ENCODE measurements around the gene CDK14.

The CDK14 gene

DNA sequence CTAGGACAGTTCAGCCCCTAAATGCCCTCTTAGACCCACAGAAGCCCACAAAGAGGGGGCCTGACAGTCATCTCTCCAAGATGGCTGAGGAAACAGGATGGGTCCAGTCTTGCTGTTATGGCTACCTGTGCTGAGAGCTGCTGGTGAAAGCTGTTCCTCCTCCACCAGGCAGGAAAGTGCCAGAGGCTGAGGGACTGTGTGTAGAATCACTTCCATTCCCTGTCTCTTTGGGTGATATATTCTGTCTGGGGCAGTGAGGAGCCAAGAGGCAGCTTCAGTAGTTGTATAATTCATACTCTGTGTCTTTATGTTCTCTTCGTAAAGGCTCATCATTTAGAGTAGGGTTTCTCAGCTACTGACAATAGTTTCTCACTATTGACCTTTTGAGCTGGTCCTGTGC lies 425.8 kb downstream of the CDK14 start:
- no peaks in the 10 kb centered on the region for H3K36me3 Mint-ChIP-seq
- no peaks in the 10 kb centered on the region for H3K9me3 Mint-ChIP-seq
- no peaks in the 10 kb centered on the region for H3K27me3 Mint-ChIP-seq
- no peak overlapping the region for H3K27ac Mint-ChIP-seq
- H3K4me3 Mint-ChIP-seq: no peak overlapping the region
- H3K4me1 Mint-ChIP-seq: no peaks in the 10 kb centered on the region
- DNase-seq: no peak
- CTCF ChIA-PET: no interaction called here

- Mint-ChIP-seq H3K27me3 (no peaks in the 10 kb centered on the region), H3K27ac (no peak overlapping the region), H3K4me3 (no peak overlapping the region), H3K36me3 (no peaks in the 10 kb centered on the region), H3K4me1 (no peaks in the 10 kb centered on the region), H3K9me3 (no peaks in the 10 kb centered on the region)
- CTCF ChIA-PET: no interaction called here
- DNase-seq: no peak
Measured at GRCh38 chr7:91025906-91026390, 429.8 kb downstream of the CDK14 start.

- CTCF ChIA-PET: no interaction called here
Measured at GRCh38 chr7:91029688-91030087, 433.6 kb downstream of the CDK14 start.

GRCh38 chr7:91030680-91031380 lies 434.7 kb downstream of the CDK14 start:
- no peak for DNase-seq
- H3K4me1 Mint-ChIP-seq: no peaks in the 10 kb centered on the region
- H3K4me3 Mint-ChIP-seq: no peak overlapping the region
- no peaks in the 10 kb centered on the region for H3K9me3 Mint-ChIP-seq
- H3K36me3 Mint-ChIP-seq: no peaks in the 10 kb centered on the region
- no peaks in the 10 kb centered on the region for H3K27me3 Mint-ChIP-seq
- CTCF ChIA-PET: no interaction called here
- no peak overlapping the region for H3K27ac Mint-ChIP-seq

More at GRCh38 chr7:91029688-91030087, 433.6 kb downstream of the CDK14 start:
- Mint-ChIP-seq H3K4me1 (no peaks in the 10 kb centered on the region), H3K36me3 (no peaks in the 10 kb centered on the region), H3K27me3 (no peaks in the 10 kb centered on the region), H3K27ac (no peak overlapping the region), H3K4me3 (no peak overlapping the region), H3K9me3 (no peaks in the 10 kb centered on the region)
- no peak for DNase-seq

DNA sequence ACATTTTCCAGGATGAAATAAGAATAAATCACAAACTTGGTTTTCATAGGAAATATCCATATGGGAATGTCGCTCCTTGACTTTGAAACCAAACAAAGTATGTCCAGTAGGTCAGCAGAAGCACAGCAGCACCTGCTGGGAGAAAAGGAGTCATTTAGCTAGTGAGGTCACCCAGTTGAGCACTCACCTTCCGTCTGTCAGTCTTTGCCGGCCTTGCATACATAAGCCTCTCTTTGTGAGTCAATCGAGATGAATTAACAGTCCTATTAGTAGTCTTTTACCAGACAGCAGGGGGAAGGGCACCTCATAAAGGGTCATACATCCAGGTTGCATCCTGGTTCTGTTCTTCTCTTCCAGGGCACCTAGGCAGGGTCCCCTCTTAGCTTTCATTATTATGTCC lies 435.6 kb downstream of the CDK14 start:
- no peak for DNase-seq
- CTCF ChIA-PET: no interaction called here
- Mint-ChIP-seq H3K27ac (no peak overlapping the region), H3K9me3 (no peaks in the 10 kb centered on the region), H3K27me3 (no peaks in the 10 kb centered on the region), H3K36me3 (no peaks in the 10 kb centered on the region), H3K4me3 (no peak overlapping the region), H3K4me1 (no peaks in the 10 kb centered on the region)

DNA sequence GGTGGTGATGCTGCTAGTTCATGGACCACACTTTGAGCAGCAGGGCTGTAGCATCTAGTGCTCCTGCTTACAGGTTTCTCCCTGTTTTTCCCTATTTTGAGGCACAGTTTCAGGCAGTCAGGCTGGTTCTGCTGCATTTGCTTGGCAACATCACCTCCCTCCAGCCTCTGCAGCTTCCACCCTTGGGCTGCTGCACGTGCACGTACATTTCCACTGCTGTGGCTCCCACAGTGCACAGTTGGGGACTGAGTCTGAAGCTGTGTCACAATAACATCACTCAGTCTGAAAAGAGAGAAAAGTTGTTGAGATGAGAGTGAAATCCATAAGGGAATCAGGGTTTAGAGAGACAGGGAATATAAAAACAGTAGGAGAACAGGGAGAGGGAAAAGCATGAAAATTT lies 437.5 kb downstream of the CDK14 start:
- no peaks in the 10 kb centered on the region for H3K36me3 Mint-ChIP-seq
- H3K9me3 Mint-ChIP-seq: no peaks in the 10 kb centered on the region
- H3K4me3 Mint-ChIP-seq: no peak overlapping the region
- no peak for DNase-seq
- H3K27ac Mint-ChIP-seq: no peak overlapping the region
- no peaks in the 10 kb centered on the region for H3K4me1 Mint-ChIP-seq
- no peaks in the 10 kb centered on the region for H3K27me3 Mint-ChIP-seq
- CTCF ChIA-PET: interaction anchor here (0.6 kb wide), 1 partner anchor 179 kb away, joined by 3 read pairs; no protein-coding TSS in a partner anchor

- CTCF ChIA-PET: interaction anchor here (0.6 to 1.6 kb wide), 4 partner anchors 18 to 580 kb away, joined by 3 to 10 read pairs (median 3); no protein-coding TSS in a partner anchor
- Mint-ChIP-seq H3K27me3 (no peaks in the 10 kb centered on the region), H3K4me3 (no peak overlapping the region), H3K4me1 (no peaks in the 10 kb centered on the region), H3K9me3 (no peaks in the 10 kb centered on the region), H3K36me3 (no peaks in the 10 kb centered on the region), H3K27ac (no peak overlapping the region)
- DNase-seq: peak; percentile 34
Measured at GRCh38 chr7:91034459-91035368, 438.6 kb downstream of the CDK14 start.

DNA sequence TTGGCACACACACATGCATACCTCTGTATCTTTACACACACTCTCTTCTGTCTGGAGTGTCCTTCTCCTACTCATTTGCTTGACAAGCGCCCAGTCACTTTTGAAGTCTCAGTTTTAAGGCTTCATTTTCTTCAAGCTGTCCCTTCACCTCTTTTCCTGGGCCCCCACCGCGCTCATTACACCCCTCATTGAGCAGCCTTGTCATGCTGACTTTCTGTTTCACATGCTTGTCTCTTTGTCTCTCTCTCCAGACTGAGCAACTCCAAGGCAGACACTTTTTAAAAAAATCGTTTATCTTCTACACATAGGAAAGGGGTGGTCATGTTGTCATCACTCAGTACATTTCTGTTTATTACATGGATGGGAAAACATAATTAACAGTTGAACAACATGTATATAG lies 442.9 kb downstream of the CDK14 start:
- no peak overlapping the region for H3K4me3 Mint-ChIP-seq
- H3K36me3 Mint-ChIP-seq: no peaks in the 10 kb centered on the region
- DNase-seq: no peak
- peaks cover 3% of the 10 kb centered on the region for H3K27me3 Mint-ChIP-seq
- no peaks in the 10 kb centered on the region for H3K4me1 Mint-ChIP-seq
- no peak overlapping the region for H3K27ac Mint-ChIP-seq
- CTCF ChIA-PET: no interaction called here
- H3K9me3 Mint-ChIP-seq: no peaks in the 10 kb centered on the region

DNA sequence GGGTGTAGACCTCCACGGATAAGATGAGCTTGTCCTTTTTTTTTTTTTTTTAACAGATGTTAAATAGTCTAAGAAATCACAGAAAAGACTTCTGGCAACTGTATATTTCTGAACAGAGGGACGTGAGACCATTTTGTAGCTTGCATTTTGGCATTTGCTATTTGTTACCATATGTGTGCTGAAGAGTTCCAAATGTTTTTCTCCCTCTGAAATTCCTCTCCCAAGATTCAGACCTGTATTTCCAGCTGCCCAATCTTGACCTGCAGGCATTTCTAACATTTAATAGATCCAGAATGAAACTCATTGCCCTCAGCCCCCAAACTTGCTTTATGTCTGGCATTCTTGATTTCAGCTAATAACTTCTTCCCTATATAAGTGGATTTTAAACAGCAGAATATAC lies 445.0 kb downstream of the CDK14 start:
- Mint-ChIP-seq H3K27ac (no peak overlapping the region), H3K9me3 (no peaks in the 10 kb centered on the region), H3K4me3 (no peak overlapping the region), H3K27me3 (peaks cover 3% of the 10 kb centered on the region), H3K36me3 (no peaks in the 10 kb centered on the region), H3K4me1 (no peaks in the 10 kb centered on the region)
- DNase-seq: no peak
- CTCF ChIA-PET: no interaction called here

DNA sequence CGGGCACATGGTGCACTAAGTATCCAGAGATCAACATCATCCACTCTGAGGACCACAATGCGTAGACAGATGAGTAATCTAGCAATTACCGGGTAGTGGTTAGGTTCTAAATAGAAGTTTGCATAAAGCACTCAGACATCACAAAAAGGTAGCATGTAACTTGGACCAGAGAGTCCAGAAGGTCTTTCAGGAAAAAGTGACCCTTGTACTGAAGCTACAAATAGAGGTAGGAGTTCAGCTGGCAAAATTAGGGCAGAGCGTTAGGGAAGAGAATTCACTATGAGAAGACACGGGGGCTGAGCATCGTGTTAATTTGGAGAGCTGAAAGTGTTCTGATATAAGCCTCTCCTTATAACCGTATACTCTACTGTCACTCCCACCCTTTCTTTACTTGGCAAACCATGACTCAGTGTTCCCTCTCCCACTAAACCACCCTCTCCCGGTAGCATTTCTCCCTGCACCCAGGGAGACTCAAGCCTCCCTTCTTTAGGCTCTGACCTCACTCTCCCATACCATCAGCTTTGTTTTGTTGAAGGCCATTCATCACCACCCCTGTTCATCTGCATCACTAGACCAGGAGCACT lies 445.9 kb downstream of the CDK14 start:
- no peaks in the 10 kb centered on the region for H3K36me3 Mint-ChIP-seq
- peaks cover 3% of the 10 kb centered on the region for H3K27me3 Mint-ChIP-seq
- no peak overlapping the region for H3K27ac Mint-ChIP-seq
- no peaks in the 10 kb centered on the region for H3K9me3 Mint-ChIP-seq
- no peak overlapping the region for H3K4me3 Mint-ChIP-seq
- CTCF ChIA-PET: no interaction called here
- no peak for DNase-seq
- no peaks in the 10 kb centered on the region for H3K4me1 Mint-ChIP-seq

- H3K4me3 Mint-ChIP-seq: no peak overlapping the region
- no peaks in the 10 kb centered on the region for H3K9me3 Mint-ChIP-seq
- no peak overlapping the region for H3K27ac Mint-ChIP-seq
- CTCF ChIA-PET: no interaction called here
- no peaks in the 10 kb centered on the region for H3K36me3 Mint-ChIP-seq
- no peaks in the 10 kb centered on the region for H3K4me1 Mint-ChIP-seq
- H3K27me3 Mint-ChIP-seq: peaks cover 3% of the 10 kb centered on the region
- no peak for DNase-seq
Measured at GRCh38 chr7:91043186-91043585, 447.1 kb downstream of the CDK14 start.

DNA sequence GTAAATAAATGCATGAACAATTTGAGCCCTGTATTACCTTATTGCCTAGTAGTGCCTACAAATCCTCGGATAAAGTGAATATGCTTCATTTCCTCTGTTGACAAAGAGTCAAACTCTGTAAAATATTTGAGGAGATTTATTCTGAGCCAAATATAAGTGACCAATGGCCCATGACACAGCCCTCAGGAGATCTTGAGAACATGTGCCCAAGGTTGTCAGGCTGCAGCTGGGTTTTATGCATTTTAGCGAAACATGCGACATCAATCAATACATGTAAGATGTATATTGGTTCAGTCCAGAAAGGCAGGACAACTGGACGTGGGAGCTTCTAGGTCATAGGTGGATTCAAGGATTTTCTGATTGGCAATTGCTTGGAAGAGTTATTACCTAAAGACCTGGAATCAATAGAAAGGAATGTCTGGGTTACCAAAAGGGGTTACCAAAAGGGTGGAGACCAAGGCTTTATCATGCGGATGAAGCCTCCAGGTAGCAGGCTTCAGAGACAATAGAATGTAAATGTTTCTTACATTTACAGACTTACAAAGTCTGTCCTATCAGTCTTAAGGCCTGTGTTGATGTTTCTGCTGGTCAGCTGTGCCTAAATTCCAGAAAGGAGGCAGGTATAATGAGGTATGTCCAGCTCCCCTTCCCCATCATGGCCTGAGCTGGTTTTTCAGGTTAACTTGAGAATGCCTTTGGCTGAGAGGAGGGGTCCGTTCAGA lies 448.0 kb downstream of the CDK14 start:
- CTCF ChIA-PET: interaction anchor here (0.6 kb wide), 1 partner anchor 11 kb away, joined by 3 read pairs; no protein-coding TSS in a partner anchor
- no peak for DNase-seq
- Mint-ChIP-seq H3K4me3 (no peak overlapping the region), H3K4me1 (no peaks in the 10 kb centered on the region), H3K27me3 (peaks cover 3% of the 10 kb centered on the region), H3K36me3 (no peaks in the 10 kb centered on the region), H3K9me3 (no peaks in the 10 kb centered on the region), H3K27ac (no peak overlapping the region)

DNA sequence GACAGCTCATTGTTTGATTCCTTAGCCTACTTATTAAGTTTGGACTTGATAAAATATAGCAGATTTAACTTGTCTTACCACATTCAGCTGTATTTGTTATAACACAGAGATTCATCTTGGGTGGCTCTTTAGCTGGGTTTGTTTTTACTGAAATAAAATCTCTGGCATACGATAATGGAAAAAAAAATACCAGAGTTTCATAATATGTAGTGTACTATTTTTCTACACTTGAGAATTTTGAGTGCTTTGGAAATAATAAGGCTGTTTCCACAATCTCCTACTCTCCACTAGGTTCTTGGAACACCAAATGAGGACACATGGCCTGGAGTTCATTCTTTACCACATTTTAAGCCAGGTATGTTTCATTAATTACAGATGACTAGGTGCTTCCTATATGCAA lies 449.5 kb downstream of the CDK14 start:
- H3K27me3 Mint-ChIP-seq: peaks cover 3% of the 10 kb centered on the region
- H3K9me3 Mint-ChIP-seq: no peaks in the 10 kb centered on the region
- H3K4me1 Mint-ChIP-seq: peaks cover 2% of the 10 kb centered on the region
- H3K4me3 Mint-ChIP-seq: no peak overlapping the region
- DNase-seq: no peak
- no peak overlapping the region for H3K27ac Mint-ChIP-seq
- CTCF ChIA-PET: interaction anchor here (0.9 kb wide), 1 partner anchor 17 kb away, joined by 3 read pairs; no protein-coding TSS in a partner anchor
- no peaks in the 10 kb centered on the region for H3K36me3 Mint-ChIP-seq
